H54 (cell line): ENCODE measurements around the gene ASAP3.

ENCODE experiments used
- DNase-seq: peaks from one replicate; pipeline ENCODE4 v3.0.0; 2011; ENCODE audit warnings: low spot score, mixed read lengths; ENCODE audit not compliant: insufficient read length
- FAIRE-seq: peaks from 3 replicates; lab custom pipeline; 2011; peaks lifted over from hg19 to GRCh38; lab: Jason Lieb, UNC
- POLR2A ChIP-seq: IDR thresholded peaks from 2 replicates; pipeline ENCODE4 v1.6.1; 2011; ENCODE audit warnings: low read depth, mild to moderate bottlenecking, low read length

The ASAP3 gene

DNA sequence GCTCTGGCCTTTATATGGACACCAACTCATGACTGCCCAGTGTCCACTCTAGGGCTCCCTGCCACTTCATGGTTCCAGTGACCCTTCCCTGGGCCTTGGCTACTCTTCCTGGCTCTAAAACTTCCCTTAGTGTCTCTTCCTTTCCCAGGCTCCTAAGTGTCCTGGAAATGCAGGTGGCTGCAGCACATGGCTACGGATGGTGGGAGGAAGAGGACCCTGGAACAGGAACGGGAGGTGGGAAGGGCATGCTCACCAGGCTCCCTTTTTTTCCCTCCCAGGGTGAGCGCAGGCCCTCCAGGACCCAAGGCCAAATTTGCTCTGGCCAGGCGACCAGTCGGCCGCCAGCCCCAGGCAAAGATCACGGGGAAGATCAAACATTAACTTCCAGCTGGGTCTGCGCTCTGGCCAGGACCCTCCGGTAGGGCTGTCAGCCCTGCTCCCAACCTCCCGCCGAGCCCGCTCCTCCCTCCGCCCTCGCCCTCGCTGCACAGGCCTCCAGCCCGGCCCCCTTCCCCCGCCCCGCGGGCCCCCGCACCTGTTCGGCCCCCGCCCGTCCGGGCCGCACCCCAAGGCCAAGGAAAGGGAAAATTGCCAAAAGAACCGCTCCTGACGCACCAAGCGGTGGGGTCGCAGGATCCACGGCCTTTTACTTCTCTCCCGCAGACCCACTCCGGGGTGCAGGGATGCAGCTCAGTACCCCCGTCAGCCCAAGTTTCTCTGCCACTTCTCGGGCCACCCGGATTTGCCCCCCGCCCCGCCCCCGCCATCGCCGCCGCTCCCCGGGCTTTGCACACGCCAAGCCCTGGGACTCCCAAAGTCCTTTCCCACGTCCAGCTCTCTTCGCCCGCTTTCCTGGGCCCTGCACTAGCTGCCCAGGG is 60.3 kb downstream of the ASAP3 start:
- no peak for TF ChIP-seq POLR2A
- DNase-seq (no peak), FAIRE-seq (no peak)

DNA sequence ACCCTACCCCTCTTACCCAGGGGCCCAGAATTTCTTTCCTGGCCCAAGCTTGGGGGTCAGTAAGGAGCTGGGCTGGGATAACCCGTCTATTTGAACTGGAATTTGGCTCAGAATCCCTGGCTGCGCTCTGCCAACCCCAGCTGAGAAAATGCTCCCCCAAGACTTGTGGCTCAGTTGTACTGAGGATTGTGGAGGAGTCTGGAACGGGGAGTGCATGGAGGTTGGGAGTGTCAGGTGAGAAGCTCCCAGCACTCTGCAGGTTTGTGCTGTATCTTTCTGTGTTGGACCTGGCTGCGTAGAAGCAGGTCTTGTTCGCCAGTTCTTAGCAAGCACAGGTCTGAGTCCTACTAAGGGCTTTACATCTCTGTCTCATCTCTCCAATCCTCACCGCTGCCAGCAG is 61.0 kb downstream of the ASAP3 start:
- FAIRE-seq (no peak), DNase-seq (no peak)
- TF ChIP-seq POLR2A = no peak

DNA sequence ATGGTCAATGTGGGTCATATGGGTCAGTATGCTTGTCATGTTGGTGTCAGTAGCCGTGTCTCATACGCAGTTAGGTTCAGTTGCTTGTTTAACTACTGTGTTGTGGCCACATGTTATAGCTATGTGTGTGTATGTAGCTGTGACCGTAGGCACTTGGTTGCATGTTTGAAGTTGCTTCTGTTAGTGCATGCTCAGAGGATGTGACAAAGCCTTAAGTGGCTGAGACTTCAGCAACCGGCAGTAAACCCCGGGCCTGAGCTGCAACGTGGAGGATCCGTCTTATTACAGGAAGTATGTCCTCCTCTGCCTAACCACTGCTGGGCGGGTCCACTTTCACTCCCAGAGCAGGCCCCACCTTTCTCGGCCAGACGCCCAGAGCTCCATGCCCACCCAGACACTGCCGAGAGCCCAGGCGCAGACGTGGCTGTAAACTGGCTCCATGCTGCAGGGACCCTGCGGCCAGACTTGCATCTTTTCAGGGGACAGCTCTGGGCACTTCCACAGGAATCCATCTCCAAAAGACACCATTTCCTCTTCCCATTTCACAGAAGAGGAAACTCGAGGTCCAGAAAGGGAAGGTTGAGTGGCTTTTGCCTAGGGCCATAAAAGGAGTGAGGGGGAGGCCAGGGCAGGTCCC is 61.6 kb downstream of the ASAP3 start:
- FAIRE-seq = no peak
- peak; percentile 59 for DNase-seq
- TF ChIP-seq POLR2A = no peak

DNA sequence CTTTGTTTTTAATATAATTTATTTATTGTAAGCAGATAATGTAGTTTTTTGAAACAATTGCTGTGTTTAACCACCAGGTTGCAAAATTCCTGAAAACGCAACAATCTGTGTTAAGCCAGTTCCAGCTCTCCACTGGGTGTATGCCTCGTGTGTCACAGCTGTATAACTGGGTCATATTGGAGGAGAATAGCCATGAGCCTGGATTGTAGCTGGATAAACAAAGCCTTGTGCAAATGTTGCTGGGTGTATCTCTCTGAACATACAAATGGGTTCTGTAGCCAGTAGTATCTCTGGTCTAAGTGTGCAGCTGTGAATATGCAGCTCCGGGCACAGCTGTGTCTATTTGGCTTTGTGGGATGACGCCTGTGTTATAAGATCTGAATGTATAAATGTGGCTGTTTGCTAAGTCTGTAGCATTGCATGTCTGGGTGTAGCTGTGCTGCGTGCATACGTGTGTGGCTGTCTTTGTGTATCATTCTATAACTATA is 62.2 kb downstream of the ASAP3 start:
- no peak for FAIRE-seq
- no peak for TF ChIP-seq POLR2A
- no peak for DNase-seq

DNA sequence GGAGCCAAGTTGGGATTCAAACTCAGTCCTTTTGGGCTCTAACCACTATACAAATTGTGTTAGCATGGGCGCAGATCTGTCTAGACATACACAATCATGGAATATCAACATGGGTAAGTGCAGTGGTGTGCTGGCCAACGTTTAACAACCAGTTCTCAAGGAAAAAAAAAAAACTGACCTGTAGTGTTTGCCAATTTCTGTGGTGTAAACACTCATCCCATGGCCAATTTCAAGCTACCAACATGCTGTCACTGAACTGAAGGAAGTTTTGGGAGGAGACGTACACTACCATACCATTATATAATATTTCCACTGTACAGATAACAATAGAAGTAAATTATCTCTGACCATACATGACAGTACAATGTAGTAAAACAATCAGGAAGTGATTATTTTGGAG is 62.6 kb downstream of the ASAP3 start:
- DNase-seq (no peak), FAIRE-seq (no peak)
- TF ChIP-seq POLR2A = no peak

DNA sequence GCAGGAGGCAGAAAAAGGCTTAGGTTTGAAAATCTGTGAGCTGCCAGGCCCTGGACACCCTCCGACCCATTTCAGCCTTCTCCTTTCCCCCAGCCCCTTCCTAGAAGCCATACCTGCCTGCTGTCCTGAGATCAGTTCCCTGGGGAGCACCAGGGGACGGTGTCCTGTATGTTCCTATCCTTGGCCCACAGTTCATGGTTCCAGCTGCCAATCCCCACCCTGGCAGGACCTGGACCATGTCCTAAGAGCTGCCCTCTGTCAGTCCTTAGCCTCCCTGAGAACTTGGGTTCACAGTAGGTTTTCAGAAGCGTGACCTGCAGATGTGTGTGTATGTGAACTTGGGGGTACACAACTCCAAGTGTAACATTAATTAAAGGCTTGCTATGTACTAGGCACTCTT is 63.2 kb downstream of the ASAP3 start:
- FAIRE-seq (no peak), DNase-seq (no peak)
- no peak for TF ChIP-seq POLR2A

DNA sequence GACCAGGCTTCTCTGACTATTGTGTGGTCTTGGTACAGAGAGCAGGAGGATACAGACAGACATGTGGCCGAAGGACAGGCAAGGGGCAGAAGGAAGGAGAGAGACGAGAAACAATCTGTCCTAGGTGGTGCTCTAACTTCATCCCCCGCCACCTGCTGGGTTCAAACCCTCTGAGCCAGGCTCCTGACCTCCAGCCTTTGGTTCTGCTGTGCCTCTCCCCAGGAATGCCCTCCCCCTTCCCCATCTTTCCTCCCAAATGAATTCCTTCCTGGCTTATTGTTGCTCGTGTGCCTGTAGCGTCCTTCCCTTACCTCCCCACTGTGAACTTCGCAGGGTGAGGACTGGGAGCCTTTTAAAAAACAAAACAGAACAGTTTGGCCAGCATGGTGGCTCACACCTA is 64.8 kb downstream of the ASAP3 start:
- TF ChIP-seq POLR2A = no peak
- FAIRE-seq (no peak), DNase-seq (no peak)

DNA sequence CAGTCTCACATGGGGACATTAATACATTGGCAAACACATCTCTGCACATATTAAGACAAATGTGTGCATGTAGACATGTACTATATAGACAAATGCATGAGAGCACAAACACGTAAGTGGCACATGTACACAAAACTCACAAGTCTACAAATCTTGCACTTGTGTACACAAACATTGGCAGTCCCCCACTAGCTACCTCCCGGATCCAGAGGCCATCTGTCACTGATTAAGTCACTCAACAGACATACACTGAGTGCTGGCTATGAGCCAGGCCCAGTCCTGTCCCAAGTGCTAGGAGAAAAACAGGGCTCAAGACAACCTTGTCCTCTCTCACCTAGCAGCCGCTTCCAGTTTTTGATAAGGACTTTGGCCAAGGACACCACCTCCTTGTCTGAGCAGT is 66.4 kb downstream of the ASAP3 start:
- FAIRE-seq (no peak), DNase-seq (no peak)
- TF ChIP-seq POLR2A = no peak

DNA sequence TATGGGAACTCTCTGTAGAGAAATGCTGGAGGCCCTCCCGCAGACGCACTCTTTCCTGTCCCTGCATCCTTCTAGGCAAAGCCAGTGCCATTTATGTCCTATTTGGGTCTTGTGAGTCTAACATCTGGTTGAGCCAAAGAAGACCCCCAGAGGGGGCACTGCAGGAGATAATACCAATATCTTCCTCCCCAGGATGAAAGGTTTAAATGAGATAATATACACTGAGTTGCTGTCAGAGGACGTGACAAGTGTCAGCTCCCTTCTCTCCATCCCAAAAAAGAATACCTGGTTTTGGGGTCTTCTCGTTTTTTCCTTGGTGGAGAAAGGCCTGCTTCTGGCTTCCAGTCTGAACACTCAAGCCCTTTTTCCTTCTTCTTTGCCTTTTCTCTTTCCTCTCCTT is 67.0 kb downstream of the ASAP3 start:
- no peak for TF ChIP-seq POLR2A
- no peak for FAIRE-seq
- DNase-seq = no peak

DNA sequence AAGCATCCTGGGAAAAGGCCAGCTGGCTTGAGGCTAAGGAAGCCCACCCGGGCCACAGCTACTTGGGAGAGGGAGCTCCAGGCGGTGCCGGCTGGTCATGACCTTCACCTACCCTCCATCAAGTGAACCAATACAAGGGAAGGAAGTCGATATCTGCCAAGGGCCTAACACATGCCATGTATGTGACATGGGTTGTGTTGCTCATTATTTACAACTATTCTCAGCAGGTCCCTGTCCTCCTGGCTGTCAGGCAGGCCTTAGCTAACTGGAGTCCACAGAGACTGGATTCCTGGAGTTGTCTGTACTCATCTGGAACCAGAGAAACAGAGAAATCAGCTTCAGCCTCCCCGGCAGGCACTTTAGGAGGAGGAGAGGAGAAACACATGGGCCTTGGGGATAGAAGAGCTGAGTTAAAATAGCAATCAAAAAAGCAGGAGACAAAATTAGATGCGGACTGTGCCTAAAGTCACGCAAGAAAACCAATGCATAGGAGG is 75.1 kb downstream of the ASAP3 start:
- no peak for FAIRE-seq
- no peak for DNase-seq
- no peak for TF ChIP-seq POLR2A

DNA sequence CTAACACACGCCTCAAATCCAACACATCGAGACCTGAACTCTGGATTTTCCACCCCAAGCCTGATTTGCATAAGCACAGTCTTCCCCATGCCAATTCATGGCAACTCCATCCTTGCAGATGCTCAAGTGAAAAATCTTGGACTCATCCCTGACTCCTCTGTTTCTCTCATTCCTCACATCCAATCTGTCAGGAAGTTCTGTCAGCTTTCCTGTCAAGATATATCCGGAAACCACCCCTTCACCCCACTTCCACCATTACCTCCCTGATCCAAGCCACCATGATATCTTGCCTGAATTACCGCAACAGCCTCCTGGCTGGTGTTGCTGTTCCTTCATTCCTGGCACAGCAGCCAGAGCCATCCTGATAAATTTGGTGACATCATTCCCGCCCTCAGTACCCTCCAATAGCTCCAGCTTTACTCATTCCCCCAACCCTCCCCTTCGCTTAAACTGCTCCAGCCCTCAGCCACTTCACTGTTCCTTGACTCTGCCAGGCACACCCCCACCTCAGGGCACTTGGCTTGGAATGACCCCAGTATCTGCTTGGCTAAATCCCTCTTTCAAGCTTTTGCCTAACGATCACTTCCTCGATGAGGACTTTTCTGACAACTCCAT is 76.9 kb downstream of the ASAP3 start:
- DNase-seq (no peak), FAIRE-seq (no peak)
- TF ChIP-seq POLR2A = no peak

DNA sequence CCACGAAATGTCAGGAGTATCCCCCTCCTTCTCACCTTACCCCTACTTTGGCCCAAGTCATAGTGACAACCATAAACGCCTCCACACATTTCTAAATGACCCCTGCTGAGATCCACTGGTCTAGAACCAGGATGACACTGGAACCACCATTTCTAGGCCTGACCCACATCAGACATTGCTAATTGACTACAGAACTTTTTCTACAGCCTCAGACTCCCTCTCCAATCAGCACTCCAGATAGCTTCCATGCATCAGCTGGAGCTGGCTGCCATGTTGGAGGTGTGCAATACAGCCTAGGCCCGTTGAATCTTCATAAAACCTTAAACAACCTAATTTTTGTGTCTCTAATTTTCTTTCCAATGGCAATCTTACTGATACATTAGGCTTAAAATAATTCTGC is 78.0 kb downstream of the ASAP3 start:
- FAIRE-seq = no peak

DNA sequence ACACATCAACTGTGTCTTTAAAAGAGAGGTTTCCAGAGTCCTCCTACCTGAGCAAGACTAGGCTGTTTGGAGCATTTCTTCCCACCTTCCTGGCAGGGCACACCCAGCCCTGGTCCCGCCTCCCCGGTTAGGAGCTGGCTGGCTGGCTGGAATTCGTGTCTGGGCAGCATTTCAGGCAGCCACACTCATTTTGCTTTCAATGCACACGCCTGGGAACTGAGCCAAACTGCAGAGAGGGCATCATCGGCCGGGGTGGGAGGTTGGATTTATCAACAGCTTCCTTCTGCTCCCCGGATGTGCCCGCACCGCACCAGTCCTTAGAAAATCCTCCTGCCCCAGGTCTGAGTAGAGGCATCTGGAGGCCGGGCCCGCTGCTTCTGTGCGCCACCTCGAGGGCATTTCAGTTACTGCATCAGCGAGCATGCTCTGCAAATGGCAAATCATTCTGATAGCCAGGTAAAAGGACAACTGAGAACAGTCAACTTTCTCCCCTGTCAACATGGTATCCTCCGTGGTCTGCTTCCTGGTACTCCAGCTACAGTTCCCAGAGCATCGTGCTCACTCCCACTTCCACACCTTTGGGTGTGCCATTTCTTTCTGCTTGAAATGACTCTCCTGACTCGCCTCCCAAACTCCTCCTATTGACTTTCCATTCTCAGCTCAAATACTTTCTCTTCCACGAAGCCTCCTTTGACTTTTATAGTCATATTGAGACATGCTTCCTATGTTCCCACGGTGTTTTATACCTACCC is 80.1 kb downstream of the ASAP3 start:
- peak; percentile 76 for DNase-seq
- peak; percentile 84 for FAIRE-seq
- no peak for TF ChIP-seq POLR2A

More for the DNA sequence above, 78.0 kb downstream of the ASAP3 start:
- TF ChIP-seq POLR2A = no peak
- DNase-seq = no peak

DNA sequence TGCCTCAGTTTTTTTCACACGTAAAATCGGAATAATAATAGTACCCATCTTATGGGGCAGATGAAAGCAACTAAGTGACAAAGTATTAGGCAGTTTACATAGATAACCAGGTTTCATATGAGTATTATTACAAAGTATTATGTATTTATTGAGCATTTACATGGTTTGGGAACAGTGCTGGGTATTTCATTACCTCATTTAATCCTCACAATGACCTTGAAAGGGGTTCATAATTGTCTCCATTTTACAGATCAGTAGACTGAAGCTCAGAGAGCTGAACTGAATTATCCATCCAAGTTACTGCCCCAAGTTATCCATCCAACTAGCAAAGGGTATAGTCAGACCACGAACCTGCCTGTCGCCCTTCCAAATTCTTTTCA is 80.6 kb downstream of the ASAP3 start:
- no peak for TF ChIP-seq POLR2A

DNA sequence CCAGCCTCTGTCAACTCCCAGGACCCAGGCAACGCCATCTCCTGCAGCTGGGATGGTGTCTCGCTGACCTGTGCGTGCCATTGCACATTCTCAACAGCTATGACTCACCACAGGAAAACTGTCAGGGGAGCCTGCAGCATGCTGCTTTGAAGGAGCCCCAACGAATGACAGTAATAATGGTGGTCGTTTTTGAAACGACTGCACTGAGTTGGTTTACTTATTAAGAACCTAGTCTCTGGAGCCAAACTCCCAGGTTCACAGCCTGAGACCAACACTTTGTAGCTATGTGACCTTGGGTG is 81.0 kb downstream of the ASAP3 start:
- DNase-seq (peak; percentile 44), FAIRE-seq (peak; percentile 15)
- TF ChIP-seq POLR2A = no peak

More for the DNA sequence above, 80.6 kb downstream of the ASAP3 start:
- no peak for DNase-seq
- FAIRE-seq = no peak
